ENCODE data around the gene KLF1. TPM values are rescaled to one million over a fixed set of nuclear protein-coding genes. Genes with fewer than 3 reads are reported as not detected.
A peak's percentile ranks its signal among the peaks of the same experiment; 100 is the strongest.

The KLF1 gene
- total RNA-seq, 1 donor from 2014 or later = not detected

DNA sequence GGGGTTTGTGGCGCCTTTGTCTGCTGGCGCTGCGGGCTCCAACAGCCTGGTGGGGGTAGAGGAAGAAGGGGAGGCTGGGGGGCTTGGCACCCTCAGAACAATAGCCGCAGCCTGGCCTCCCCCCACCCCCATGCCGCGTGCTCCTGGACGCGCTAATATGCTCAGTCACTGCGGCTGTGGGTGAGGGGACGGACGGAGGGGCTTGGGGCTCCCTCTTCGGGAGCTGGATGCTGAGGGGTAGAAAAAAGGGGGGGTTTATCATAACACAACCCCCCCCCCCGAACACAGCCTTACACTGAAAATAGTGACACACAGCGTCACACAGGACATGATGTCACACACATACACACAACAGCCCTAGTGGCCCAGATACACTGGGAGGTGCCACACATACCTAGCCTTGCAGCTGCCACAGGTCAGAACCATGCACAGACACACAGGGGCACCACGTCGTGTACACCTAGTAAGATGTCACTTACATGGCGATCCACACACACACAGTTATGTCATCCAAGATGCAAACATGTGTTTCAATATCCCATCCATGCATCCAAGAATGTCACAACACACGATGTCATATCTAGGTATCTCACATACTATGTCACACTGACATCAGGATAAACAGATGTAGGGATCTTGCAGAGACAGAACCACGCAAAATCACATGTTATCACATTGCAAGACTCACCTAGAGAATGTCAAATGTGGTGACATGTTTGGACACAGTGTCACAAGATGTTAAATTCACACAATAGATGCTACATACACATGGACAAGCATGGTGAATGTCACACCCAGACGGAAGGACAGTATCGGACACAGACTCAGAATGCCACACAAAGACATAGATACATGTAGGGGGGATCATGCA lies 47.9 kb downstream of the KLF1 start:
- DNase-seq = no peak
- Histone ChIP-seq H3K27ac (replicated peaks) (no peak overlapping the region), H3K9me3 (replicated peaks) (no peaks in the 10 kb centered on the region), H3K36me3 (no peaks in the 10 kb centered on the region), H3K27me3 (ENCODE audit: low read depth) (peaks cover 100% of the 10 kb centered on the region), H3K4me1 (peaks cover 26% of the 10 kb centered on the region), H3K4me3 (peak overlapping the region; percentile 54)
- TF ChIP-seq, protein P1, sequence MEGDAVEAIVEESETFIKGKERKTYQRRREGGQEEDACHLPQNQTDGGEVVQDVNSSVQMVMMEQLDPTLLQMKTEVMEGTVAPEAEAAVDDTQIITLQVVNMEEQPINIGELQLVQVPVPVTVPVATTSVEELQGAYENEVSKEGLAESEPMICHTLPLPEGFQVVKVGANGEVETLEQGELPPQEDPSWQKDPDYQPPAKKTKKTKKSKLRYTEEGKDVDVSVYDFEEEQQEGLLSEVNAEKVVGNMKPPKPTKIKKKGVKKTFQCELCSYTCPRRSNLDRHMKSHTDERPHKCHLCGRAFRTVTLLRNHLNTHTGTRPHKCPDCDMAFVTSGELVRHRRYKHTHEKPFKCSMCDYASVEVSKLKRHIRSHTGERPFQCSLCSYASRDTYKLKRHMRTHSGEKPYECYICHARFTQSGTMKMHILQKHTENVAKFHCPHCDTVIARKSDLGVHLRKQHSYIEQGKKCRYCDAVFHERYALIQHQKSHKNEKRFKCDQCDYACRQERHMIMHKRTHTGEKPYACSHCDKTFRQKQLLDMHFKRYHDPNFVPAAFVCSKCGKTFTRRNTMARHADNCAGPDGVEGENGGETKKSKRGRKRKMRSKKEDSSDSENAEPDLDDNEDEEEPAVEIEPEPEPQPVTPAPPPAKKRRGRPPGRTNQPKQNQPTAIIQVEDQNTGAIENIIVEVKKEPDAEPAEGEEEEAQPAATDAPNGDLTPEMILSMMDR (IDR thresholded peaks at IDR 0.05; ENCODE audit: borderline replicate concordance) = no peak
- intact Hi-C loops (cut with micrococcal nuclease) = no loop called here

- Histone ChIP-seq H3K27ac (replicated peaks) (no peak within 1 kb of the TSS), H3K9me3 (replicated peaks) (no peaks in the 10 kb centered on the region), H3K36me3 (no peaks in the 10 kb centered on the region), H3K4me3 (peak within 1 kb of the TSS; percentile 54), H3K4me1 (peaks cover 33% of the 10 kb centered on the region), H3K27me3 (ENCODE audit: low read depth) (peaks cover 100% of the 10 kb centered on the region)
- intact Hi-C loops (cut with micrococcal nuclease) = no loop called here
- no peak for DNase-seq
- TF ChIP-seq, protein P1 (IDR thresholded peaks at IDR 0.05; ENCODE audit: borderline replicate concordance) = peak; percentile 63
These were observed 48.7 kb downstream of the KLF1 start, which contains the start of gene MAST1 for GRCh38 chr19:12838182-12838885. MAST1 (plus strand) TSS chr19:12838515; CDS start chr19:12838573, 58 bp downstream.

- TF ChIP-seq, protein P1 (IDR thresholded peaks at IDR 0.05; ENCODE audit: borderline replicate concordance) = no peak
- intact Hi-C loops (cut with micrococcal nuclease) = no loop called here
- H3K27me3 ChIP-seq (ENCODE audit: low read depth) = peaks cover 100% of the 10 kb centered on the region
These were observed 49.8 kb downstream of the KLF1 start for GRCh38 chr19:12837225-12837624.

DNA sequence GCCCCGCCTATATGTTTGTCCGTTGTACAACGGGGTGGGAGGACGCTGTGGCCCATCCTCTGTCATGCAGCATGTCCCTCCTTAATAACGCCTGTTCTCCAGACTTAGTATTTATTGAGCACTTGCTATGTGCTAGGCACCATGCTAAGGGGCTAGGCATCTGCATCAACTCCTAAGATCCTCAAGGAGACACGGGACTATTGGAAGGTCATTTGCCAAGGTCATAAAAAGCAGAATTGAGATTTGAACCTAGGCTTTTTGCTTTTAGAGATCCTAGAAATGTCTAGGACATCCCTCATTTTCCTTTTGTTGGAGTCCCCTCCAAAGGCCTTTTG lies 50.5 kb downstream of the KLF1 start:
- no peaks in the 10 kb centered on the region for H3K9me3 ChIP-seq (replicated peaks)
- peaks cover 100% of the 10 kb centered on the region for H3K27me3 ChIP-seq (ENCODE audit: low read depth)
- peaks cover 44% of the 10 kb centered on the region for H3K4me1 ChIP-seq
- no peak overlapping the region for H3K27ac ChIP-seq (replicated peaks)
- H3K4me3 ChIP-seq = no peak overlapping the region
- no peak for DNase-seq
- H3K36me3 ChIP-seq = no peaks in the 10 kb centered on the region
- TF ChIP-seq, protein P1 (IDR thresholded peaks at IDR 0.05; ENCODE audit: borderline replicate concordance) = no peak
- intact Hi-C loops (cut with micrococcal nuclease) = no loop called here

More at GRCh38 chr19:12837225-12837624, 49.8 kb downstream of the KLF1 start:
- no peak overlapping the region for H3K27ac ChIP-seq (replicated peaks)
- H3K4me1 ChIP-seq = peaks cover 44% of the 10 kb centered on the region
- DNase-seq = no peak
- H3K4me3 ChIP-seq = no peak overlapping the region
- no peaks in the 10 kb centered on the region for H3K9me3 ChIP-seq (replicated peaks)
- no peaks in the 10 kb centered on the region for H3K36me3 ChIP-seq

- intact Hi-C loops (cut with micrococcal nuclease) = no loop called here
- H3K4me3 ChIP-seq = no peak overlapping the region
- H3K36me3 ChIP-seq = no peaks in the 10 kb centered on the region
- H3K27ac ChIP-seq (replicated peaks) = no peak overlapping the region
- H3K9me3 ChIP-seq (replicated peaks) = no peaks in the 10 kb centered on the region
- TF ChIP-seq, protein P1 (IDR thresholded peaks at IDR 0.05; ENCODE audit: borderline replicate concordance) = no peak
- H3K27me3 ChIP-seq (ENCODE audit: low read depth) = peaks cover 100% of the 10 kb centered on the region
- H3K4me1 ChIP-seq = peaks cover 31% of the 10 kb centered on the region
- no peak for DNase-seq
These were observed 51.8 kb downstream of the KLF1 start for GRCh38 chr19:12834976-12835757.

Data from left ventricle myocardium inferior (tissue), 1 donor.